Endothelial cell of umbilical vein (primary cell): ENCODE measurements around the gene TRAPPC5. TPM values are rescaled to one million over a fixed set of nuclear protein-coding genes. Genes with fewer than 3 reads are reported as not detected.

Source experiments
- BruUV-seq: library from RNA; stranded (reverse); fragments of 400-500 nt; replicated peaks from 2 replicates; lab custom pipeline; 2021; lab: Mats Ljungman, UMichigan
- CTCF ChIA-PET: fragments of 300-600, 350-600 bp; sonication (Branson Sonifier 250); formaldehyde crosslinking; loops from one replicate; lab custom pipeline; 2021; ENCODE audit warnings: antibody characterized with exemption, inconsistent platforms; lab: Charles Lee
- POLR2A ChIA-PET: fragments of 300-600, 350-600 bp; sonication (Branson Sonifier 250); formaldehyde crosslinking; loops from one replicate; lab custom pipeline; 2021; ENCODE audit warnings: antibody characterized with exemption, inconsistent platforms; lab: Charles Lee
- DNase-seq: peaks from one replicate; pipeline ENCODE4 v3.0.0-alpha.2; 2011; ENCODE audit warnings: low read depth, low spot score
- FAIRE-seq: peaks from 2 replicates; lab custom pipeline; 2011; peaks lifted over from hg19 to GRCh38; lab: Jason Lieb, UNC
- H2AFZ ChIP-seq: 2 replicates; pipeline ENCODE4 v1.6.0; 2012; ENCODE audit warnings: low read depth, low read length, control low read depth, inconsistent platforms
- H3K27ac ChIP-seq: 2 replicates; pipeline ENCODE4 v1.5.1; 2011; ENCODE audit warnings: low read depth, mild to moderate bottlenecking, control low read depth, low read length, moderate library complexity; ENCODE audit not compliant: insufficient read depth
- H3K27me3 ChIP-seq, 2 experiments: 2 replicates each; pipeline versions ENCODE4 v1.6.0 to v1.6.1; 2011; ENCODE audit warnings: low read length in 2 of 2, mixed read lengths in 1 of 2; ENCODE audit not compliant: control insufficient read depth in 2 of 2, insufficient read depth in 2 of 2
- H3K36me3 ChIP-seq, 2 experiments: 2 replicates in 1 of 2; 3 replicates in 1 of 2; pipeline ENCODE4 v1.5.1; 2011; ENCODE audit warnings: low read length in 2 of 2, mild to moderate bottlenecking in 1 of 2, moderate library complexity in 1 of 2; ENCODE audit not compliant: control insufficient read depth in 2 of 2, insufficient read depth in 2 of 2; ENCODE audit errors: extremely low read depth in 1 of 2
- H3K4me1 ChIP-seq: 3 replicates; pipeline ENCODE4 v1.5.1; 2011; ENCODE audit warnings: mild to moderate bottlenecking, low read length; ENCODE audit not compliant: control insufficient read depth, insufficient read depth; ENCODE audit errors: extremely low read depth
- H3K4me2 ChIP-seq: 2 replicates; pipeline ENCODE4 v1.6.1; 2011; ENCODE audit warnings: low read length, control low read depth, mixed read lengths; ENCODE audit not compliant: insufficient read depth
- H3K4me3 ChIP-seq, 3 experiments: fragments of 200-600 bp in 1 of 3; sonication (generic), shearing (Covaris generic) in 1 of 3; replicated peaks in 1 of 3; 2 replicates each; pipeline ENCODE4 v1.5.1; 2011 to 2016; ENCODE audit warnings: control low read depth in 3 of 3, low read length in 3 of 3, mild to moderate bottlenecking in 2 of 3, inconsistent platforms in 1 of 3, low read depth in 1 of 3, moderate library complexity in 1 of 3; ENCODE audit not compliant: insufficient read depth in 1 of 3
- H3K79me2 ChIP-seq: 2 replicates; pipeline ENCODE4 v1.6.0; 2012; ENCODE audit warnings: low read length, inconsistent platforms; ENCODE audit not compliant: control insufficient read depth, insufficient read depth
- H3K9ac ChIP-seq: replicated peaks from 2 replicates; pipeline ENCODE3; 2011; ENCODE audit warnings: low read length, control low read depth; ENCODE audit not compliant: insufficient read depth; ENCODE audit errors: extremely low read depth
- H3K9me1 ChIP-seq: replicated peaks from 3 replicates; pipeline ENCODE4 v1.6.0; 2011; ENCODE audit warnings: mild to moderate bottlenecking, low read length; ENCODE audit not compliant: control insufficient read depth, insufficient read depth; ENCODE audit errors: extremely low read depth
- H3K9me3 ChIP-seq: replicated peaks from 2 replicates; pipeline ENCODE4 v1.5.1; 2012; ENCODE audit warnings: low read length, inconsistent platforms; ENCODE audit not compliant: control insufficient read depth, insufficient read depth
- H4K20me1 ChIP-seq: replicated peaks from 2 replicates; pipeline ENCODE3; 2011; ENCODE audit warnings: mild to moderate bottlenecking, low read length; ENCODE audit not compliant: control insufficient read depth, insufficient read depth; ENCODE audit errors: extremely low read depth
- EZH2 ChIP-seq: IDR thresholded peaks from 2 replicates; pipeline ENCODE4 v1.6.1; 2012; ENCODE audit warnings: borderline replicate concordance, low read depth, mild to moderate bottlenecking, moderate library complexity, low read length, inconsistent platforms; ENCODE audit not compliant: severe bottlenecking
- FOS ChIP-seq: IDR thresholded peaks from 2 replicates; pipeline ENCODE4 v1.6.1; 2011; ENCODE audit warnings: mild to moderate bottlenecking, low read length, moderate library complexity, borderline replicate concordance; ENCODE audit not compliant: insufficient read depth
- GATA2 ChIP-seq: IDR thresholded peaks from 2 replicates; pipeline ENCODE4 v1.7.0; 2011; ENCODE audit warnings: low read depth, mild to moderate bottlenecking, moderate library complexity, mixed read lengths, low read length; ENCODE audit not compliant: insufficient read length, insufficient read depth
- JUN ChIP-seq: IDR thresholded peaks from 2 replicates; pipeline ENCODE4 v1.6.1; 2011; ENCODE audit warnings: borderline replicate concordance, low read depth; ENCODE audit not compliant: insufficient read length, insufficient read depth
- MYC ChIP-seq: IDR thresholded peaks from one replicate; pipeline ENCODE4 v1.6.1; 2011; ENCODE audit warnings: mild to moderate bottlenecking, low read depth, low read length
- POLR2A ChIP-seq: IDR thresholded peaks from 2 replicates; pipeline ENCODE4 v1.6.1; 2012; ENCODE audit warnings: low read depth, mild to moderate bottlenecking, control low read depth, low read length
- POLR2AphosphoS5 ChIP-seq: IDR thresholded peaks from 2 replicates; pipeline ENCODE4 v1.6.1; 2012; ENCODE audit warnings: low read depth, mild to moderate bottlenecking, control low read depth, low read length, moderate library complexity; ENCODE audit not compliant: insufficient read depth
- dilution Hi-C: fragments of 300-500 bp; cut with MboI; formaldehyde crosslinking; loops from one replicate; pipeline ENCODE4 v1.15.0; 2019; ENCODE audit warnings: low sequenced_read_pairs; ENCODE audit not compliant: extremely low pct_ligation_motif_present
- intact Hi-C: fragments of 100-400 bp; cut with micrococcal nuclease; formaldehyde crosslinking; loops from one replicate; pipeline ENCODE4 v1.10.0; 2022
- polyA plus RNA-seq, 4 experiments: library from polyadenylated mRNA; depleted of rRNA in 3 of 4; stranded (reverse) in 3 of 4; unstranded in 1 of 4; fragments of >200 nt; gene quantifications; 2 replicates each; pipeline versions ENCODE4 v1.2.1 to v1.2.3, GENCODE V29; 2011 to 2012; ENCODE audit warnings: missing spikeins in 1 of 4
- total RNA-seq: library from RNA; stranded (reverse); gene quantifications from 2 replicates; pipeline ENCODE4 v1.2.3, GENCODE V29; 2021
- TF ChIP-seq, protein P1 (sequence below), 2 donors: IDR thresholded peaks; 1 replicate in 1 of 2; 2 replicates in 1 of 2; pipeline ENCODE4 v1.5.1; 2011; ENCODE audit warnings: low read length in 2 of 2, mild to moderate bottlenecking in 2 of 2, moderate library complexity in 2 of 2, control low read depth in 1 of 2, inconsistent platforms in 1 of 2, low read depth in 1 of 2; ENCODE audit not compliant: insufficient read depth in 1 of 2; ENCODE audit errors: extremely low read depth in 1 of 2
- TF ChIP-seq, protein P2 (sequence below): IDR thresholded peaks from 2 replicates; pipeline ENCODE4 v1.6.1; 2011; ENCODE audit not compliant: insufficient read depth, insufficient read length

The TRAPPC5 gene
- total and polyA plus RNA-seq, 2 donors (not counting 3 experiments of a cell fraction or from before 2014, with no cell fraction given), result 114 to 172 TPM

DNA sequence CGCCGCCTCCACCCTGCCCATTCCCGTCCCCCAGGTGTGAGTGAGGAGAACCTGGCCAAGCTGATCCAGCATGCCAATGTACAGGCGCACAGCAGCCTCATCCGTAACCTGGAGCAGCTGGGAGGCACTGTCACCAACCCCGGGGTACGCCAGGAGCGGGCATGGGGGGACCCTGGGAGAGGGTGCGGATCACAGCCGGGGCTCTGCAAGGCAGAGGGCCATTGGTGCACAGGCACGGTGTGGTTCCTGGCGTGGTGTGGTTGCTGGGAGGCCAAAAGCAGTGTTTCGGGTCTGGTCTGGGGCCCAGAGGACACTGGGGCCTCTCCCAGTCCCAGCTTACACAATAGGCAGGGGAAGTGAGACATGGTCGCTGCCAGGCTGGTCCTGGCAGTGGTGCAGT lies 35.5 kb upstream of the TRAPPC5 start:
- H3K9me1 ChIP-seq, result no peaks in the 10 kb centered on the region
- no peak overlapping the region for H3K4me2 ChIP-seq
- no peak overlapping the region for H3K27ac ChIP-seq
- intact Hi-C loops (no loop called here), dilution Hi-C loops (no loop called here)
- no peaks in the 10 kb centered on the region for H3K27me3 ChIP-seq
- DNase-seq (no peak), FAIRE-seq (no peak)
- H2AFZ ChIP-seq, result no peak overlapping the region
- no peaks in the 10 kb centered on the region for H3K79me2 ChIP-seq
- BruUV-seq, result no TSS peak
- no peak overlapping the region for H3K9ac ChIP-seq
- H3K4me3 ChIP-seq, result no peak overlapping the region
- H3K36me3 ChIP-seq, result no peaks in the 10 kb centered on the region
- no peaks in the 10 kb centered on the region for H4K20me1 ChIP-seq
- no peaks in the 10 kb centered on the region for H3K4me1 ChIP-seq
- POLR2A ChIA-PET, result no interaction called here
- no peaks in the 10 kb centered on the region for H3K9me3 ChIP-seq
- TF ChIP-seq FOS (no peak), GATA2 (no peak), JUN (no peak), POLR2AphosphoS5 (no peak), POLR2A (no peak), MYC (no peak), EZH2 (no peak)
- TF ChIP-seq, protein P1, sequence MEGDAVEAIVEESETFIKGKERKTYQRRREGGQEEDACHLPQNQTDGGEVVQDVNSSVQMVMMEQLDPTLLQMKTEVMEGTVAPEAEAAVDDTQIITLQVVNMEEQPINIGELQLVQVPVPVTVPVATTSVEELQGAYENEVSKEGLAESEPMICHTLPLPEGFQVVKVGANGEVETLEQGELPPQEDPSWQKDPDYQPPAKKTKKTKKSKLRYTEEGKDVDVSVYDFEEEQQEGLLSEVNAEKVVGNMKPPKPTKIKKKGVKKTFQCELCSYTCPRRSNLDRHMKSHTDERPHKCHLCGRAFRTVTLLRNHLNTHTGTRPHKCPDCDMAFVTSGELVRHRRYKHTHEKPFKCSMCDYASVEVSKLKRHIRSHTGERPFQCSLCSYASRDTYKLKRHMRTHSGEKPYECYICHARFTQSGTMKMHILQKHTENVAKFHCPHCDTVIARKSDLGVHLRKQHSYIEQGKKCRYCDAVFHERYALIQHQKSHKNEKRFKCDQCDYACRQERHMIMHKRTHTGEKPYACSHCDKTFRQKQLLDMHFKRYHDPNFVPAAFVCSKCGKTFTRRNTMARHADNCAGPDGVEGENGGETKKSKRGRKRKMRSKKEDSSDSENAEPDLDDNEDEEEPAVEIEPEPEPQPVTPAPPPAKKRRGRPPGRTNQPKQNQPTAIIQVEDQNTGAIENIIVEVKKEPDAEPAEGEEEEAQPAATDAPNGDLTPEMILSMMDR (IDR thresholded peaks at IDR 0.05; ENCODE audit: extremely low read depth in 1 of 2, insufficient read depth in 1 of 2, low read depth in 1 of 2, low read length in 2 of 2), result no peak
- TF ChIP-seq, protein P2, sequence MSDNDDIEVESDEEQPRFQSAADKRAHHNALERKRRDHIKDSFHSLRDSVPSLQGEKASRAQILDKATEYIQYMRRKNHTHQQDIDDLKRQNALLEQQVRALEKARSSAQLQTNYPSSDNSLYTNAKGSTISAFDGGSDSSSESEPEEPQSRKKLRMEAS, result no peak
- CTCF ChIA-PET, result interaction anchor here (1.2 kb wide), 1 partner anchor 36 kb away, joined by 4 read pairs; the partner anchor contains the start of gene TRAPPC5
